COLO668 (cell line): ENCODE data around the gene SLC35D3.
"Not testable (repeated sequence)": the region's sequence is repeated elsewhere in the genome, so short reads cannot be mapped to it uniquely, and the experiment has no call there.

ENCODE experiments used
- DNase-seq: peaks from one replicate; lab custom pipeline; 2025; ENCODE audit not compliant: unreplicated experiment; lab: John Stamatoyannopoulos, UW

SLC35D3 gene

DNA sequence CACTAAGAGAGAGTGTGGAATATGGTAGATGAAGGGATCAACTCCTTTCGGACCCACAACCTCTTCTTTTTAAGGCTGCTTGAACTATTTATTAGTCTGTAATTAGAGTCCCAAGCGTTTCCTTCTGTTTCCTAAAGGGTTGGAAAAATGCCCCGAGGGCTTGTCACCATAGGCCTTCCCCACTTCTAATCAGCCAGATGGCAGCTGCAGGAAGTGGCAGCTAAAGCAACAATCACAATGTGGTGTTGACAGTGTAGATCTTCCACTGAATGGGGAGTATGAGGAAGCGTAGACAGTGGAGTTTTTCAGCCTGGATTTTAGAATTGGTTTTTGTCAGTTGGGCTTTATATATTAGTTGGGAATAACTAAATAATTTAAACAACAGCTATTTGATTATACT lies 40.6 kb downstream of the SLC35D3 start:
- DNase-seq: peak; percentile 86

DNA sequence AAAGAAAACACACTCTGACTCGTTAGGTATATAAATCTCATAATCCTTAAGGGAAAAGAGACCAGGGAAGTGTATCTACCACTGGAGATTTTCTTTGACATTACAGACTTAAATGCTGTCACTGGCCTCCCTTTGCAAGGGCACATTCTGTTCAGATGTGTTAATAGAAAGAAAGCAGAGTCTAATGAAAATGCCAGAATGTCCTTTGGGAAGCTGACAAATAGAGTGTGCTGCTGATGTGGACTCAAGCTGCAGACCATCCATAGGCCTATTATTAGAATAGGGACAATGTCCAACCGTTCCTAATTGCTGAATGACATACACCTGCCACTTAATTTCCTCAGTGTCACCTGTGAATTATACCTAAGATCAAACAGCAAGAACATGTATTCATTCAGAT lies 41.2 kb downstream of the SLC35D3 start:
- DNase-seq: no peak

DNA sequence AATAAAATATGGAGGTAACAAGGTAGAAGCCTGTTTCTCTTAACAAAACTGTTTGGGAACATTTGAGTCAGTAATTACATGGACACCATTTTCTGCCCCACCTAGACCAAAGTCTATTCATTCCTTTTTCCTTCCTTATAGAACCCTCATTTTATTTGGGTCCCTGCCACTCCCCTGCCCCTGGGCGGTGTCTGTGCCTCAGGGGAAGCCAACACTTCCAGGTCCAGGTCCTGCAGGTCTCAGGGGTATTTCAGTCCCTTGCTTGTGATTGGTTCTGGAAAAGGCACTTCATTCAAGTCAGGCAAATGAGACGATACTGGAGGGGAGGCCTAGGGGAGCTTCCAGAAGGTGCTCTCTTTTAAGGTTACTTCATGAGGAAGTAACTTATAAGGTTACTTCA lies 42.3 kb downstream of the SLC35D3 start:
- DNase-seq: no peak

DNA sequence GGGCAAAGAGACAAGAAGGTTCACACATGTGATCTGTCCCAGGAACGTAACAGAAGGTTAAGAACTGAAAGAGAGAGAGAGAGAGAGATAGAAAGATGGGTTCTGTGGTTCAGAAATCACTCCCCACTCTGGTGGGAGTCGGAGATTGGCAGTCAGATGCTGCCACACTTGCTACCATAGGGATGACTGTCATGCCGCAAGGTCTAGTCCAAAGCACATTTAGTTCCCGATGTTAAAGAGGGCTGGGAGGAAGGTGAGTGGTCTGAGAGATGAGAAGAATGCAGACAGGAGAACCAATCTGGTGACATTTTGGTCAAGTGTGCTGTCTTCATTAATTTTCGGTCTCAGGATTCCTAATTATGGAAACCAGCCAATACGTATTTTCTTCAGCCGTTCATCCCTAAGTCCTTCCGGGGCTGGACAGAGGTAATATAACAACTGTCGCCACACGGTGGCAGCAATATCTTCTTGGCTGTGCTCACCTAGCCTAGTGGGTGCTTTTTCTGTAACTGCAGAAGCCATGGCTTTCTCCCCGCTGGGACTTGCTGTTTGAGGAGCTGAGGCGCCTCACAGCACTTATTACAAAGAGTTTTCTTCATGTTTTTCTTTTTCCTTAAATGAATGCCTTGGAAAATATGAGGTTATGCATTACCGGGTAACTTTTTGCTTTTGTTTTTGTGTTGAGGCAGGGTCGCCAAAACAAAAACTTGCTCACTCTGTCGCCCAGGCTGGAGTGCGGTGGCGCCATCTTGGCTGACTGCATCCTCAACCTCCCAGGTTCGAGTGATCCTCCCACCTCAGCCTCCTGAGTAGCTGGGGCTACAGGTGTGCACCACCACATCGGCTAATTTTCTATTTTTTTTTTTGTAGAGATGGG lies 46.0 kb downstream of the SLC35D3 start:
- peak; percentile 69 for DNase-seq

DNA sequence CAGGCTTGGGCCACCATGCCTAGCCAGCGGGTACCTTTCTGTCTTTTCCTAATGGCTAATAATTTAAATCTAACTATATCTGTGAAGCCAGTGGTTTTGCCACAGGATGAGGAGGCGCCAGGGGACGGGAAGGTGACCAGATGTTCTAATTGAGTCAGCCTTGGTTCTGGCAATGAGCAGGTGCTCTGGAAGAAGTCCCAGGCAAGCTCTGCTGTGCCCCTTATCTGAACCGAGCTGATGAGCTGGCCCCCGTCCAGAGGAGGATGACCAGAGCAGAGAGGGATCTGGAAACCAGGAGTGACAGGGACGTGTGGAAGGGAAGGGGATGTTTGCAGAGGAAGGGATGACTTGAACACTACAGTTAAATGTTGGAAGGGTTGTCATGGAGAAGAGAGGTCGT lies 46.7 kb downstream of the SLC35D3 start:
- DNase-seq: no peak

DNA sequence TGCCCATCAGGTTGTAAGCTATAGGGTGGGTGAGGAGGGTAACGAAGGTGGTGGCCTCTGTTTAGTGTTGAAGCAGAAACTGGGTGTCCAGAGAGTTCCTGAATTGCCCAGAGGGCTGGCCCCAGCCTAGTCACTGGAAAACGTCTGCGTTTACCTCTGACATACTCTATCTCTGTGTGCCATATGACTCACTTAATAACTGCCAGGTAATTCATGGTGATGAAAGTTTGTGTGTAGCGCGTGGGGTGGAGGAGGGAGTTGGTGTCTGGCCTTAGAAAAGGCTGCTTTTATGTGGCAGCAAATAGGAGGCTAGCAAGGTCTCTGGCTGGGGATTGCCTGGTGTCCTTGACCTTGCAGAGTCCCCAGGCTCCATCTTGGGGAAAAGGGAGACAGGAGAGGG lies 47.3 kb downstream of the SLC35D3 start:
- DNase-seq: no peak

DNA sequence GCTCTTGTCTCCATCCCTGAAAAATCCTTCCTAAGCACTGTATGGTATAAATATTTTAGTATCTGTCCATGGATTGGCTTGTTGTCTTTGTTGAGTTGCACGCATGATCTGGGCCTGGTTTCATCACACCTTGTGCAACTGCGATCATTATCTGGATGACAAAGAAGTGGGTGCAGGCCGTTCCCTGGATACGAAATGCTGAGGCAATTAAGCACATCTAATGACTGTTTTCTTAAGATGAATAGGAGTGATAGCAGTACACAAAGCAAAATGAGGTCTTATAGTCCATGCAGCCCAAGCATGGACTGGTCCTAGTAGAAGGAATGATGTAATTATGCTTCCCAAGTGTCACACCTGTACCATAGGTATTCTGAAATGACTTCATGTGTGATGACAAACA lies 47.8 kb downstream of the SLC35D3 start:
- no peak for DNase-seq

DNA sequence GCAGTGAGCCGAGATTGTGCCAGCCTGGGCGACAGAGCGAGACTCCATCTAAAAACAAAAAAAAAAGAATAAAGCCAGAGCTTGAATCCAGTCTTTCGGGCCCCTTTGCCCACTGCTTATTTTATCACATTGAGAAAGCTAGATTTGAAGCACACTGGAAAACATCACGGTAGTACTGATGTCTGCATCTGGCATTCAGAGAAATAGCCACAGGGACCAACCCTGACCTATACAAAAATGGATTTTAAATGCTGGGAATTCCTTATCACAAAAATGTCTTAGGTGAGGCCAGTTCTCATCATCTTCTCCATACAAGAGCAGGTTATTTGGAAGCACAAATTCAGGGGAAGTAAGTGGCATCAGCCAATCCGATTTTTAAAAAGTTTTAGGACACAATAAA lies 49.5 kb downstream of the SLC35D3 start:
- no peak for DNase-seq

DNA sequence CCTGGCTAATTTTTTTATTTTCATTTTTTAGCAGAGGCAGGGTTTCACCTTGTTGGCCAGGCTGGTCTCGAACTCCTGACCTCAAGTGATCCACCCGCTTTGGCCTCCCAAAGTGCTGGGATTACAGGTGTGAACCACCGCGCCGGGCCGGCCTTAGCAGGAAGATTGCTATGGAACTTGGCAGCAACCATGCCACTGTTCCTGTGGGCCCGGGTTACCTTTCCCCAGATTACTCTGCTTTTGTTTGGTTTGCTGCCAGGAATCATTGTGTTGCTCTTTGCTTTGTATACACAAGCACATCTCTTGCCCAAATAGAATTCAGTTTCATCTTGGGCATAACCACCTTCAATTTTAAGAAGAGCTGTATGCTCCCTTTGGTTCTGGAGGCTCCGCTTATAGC lies 51.7 kb downstream of the SLC35D3 start:
- not testable (repeated sequence) for DNase-seq
